HG03354 (cell line): Measurements from ENCODE around the gene SCARB2.

Experiments
- ATAC-seq: cut with Tn5 transposase; IDR thresholded peaks from one replicate; pipeline ENCODE4 v1.9.1; 2021; ENCODE audit warnings: mild to moderate bottlenecking; ENCODE audit not compliant: unreplicated experiment, poor library complexity, severe bottlenecking

SCARB2 gene

DNA sequence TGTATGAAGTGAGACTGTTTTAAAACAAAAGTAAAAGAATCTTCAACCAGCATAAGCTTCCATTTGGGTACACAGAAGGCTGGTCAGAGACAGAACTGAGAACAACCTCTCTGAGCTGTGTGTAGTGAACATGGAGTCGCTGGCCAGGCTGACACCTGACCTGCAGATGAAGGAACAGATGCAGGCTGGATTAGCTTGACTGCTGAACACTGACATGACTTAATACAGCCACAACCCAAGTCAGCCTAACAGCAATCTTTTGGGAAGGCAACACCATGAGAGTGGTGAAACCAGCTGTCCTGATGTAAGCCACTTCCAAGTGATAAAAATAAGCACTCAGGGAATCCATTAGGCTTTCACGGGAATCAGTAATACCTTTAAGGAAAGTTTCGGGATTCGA lies 10.1 kb downstream of the SCARB2 start:
- no peak for ATAC-seq

DNA sequence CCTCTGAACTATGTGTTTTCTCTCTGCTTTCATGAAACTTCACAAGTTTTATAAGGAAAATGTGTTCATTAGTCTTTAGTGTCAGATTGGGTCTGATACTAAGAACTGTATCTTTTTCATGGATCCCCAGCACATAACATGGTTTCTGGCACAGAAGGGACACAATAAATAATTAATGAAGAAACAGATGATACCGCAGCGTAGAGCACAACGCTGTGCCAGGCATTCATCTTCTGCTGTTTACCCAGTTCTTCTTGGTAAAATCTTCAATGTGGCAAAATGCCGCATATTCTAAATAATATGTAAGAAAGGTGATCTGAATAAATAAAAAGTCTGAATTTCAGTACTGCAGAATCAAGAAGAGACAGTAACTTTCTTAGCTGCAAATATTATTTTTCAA lies 12.3 kb downstream of the SCARB2 start:
- no peak for ATAC-seq

DNA sequence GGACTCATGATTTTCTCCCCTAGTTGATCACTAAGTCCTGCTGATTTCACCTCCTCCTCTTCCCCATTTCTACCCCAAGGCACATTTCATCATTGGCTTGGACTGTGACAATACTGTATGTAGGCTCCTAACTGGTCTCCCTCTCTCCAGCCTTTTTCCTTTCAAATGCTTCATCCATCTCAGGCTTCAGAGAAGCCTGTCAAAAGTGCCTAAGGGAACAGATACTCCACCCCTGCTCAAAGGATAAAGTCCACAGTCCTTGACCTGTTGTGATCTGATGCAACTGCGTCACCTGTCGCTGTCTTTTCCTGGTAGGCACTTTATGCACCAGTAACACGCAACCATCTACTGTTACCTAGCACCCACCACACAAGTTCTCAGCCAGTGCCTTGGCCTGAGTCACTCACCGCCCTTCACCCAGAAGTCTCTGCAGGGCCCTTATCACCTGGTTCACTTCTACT lies 12.8 kb downstream of the SCARB2 start:
- no peak for ATAC-seq

DNA sequence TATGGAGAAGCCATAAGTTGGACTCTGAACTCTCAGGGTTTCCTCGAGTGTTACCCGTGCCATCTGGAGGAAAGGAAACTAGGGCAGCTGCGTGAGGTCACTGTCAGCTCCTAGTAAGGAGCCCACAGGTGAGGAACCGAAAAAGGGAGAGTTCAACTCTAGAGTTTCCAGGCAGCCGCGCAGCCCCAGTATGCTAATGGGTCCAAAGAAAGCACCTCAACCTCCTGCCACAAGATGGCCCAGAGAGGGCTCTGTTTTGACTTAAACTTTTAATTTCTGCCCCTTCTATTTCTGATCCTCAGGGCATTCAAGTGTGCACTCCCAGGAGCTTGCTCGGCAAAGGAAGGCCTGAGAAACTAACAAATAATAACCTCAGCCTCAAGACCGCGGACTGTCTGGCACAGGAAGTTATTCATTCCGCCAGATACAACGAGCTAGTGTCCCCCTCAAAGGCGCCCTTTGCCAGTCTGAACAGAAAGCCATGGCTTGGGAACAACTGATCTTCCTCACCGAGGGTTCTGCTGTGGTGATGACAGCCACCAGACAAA lies 13.9 kb downstream of the SCARB2 start:
- ATAC-seq: peak; percentile 88

DNA sequence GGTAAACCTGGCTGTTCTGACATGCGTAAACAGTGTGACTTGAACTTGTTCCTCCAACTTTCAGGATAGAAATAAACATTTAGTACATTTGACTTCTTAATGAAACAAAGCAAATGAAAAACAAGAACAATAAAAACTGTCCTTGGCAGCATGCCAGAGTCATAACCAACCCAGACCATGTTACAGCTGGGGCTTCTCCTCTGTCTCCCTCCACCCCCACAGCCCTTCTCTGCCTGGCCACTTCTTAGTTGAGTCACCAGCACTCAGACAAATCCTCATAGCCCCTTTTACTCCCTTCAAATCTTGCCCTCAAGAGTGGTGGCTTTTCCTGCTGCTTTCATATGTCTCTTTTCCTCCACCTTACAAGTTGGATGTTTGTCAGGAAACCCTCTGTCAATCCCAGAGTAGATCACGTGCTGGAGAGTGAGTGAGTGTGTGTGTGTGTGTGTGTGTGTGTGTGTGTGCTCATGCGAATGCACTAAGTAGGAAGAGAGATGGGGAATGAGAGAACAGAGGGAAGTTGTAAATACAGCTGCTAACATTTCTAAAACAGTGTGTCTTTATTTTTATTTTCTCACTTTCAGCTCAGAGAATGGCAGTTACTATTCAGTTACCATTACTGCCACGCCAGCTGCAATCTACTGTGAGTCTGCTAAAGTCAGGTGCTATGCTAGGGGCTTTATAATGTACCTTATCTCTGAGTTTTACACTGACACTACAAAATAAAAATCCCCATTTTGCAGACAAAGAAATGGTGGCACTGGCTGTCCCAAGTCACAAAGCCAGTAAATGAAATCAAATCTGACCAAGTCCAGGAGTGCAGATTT lies 15.0 kb downstream of the SCARB2 start:
- ATAC-seq: peak; percentile 49

DNA sequence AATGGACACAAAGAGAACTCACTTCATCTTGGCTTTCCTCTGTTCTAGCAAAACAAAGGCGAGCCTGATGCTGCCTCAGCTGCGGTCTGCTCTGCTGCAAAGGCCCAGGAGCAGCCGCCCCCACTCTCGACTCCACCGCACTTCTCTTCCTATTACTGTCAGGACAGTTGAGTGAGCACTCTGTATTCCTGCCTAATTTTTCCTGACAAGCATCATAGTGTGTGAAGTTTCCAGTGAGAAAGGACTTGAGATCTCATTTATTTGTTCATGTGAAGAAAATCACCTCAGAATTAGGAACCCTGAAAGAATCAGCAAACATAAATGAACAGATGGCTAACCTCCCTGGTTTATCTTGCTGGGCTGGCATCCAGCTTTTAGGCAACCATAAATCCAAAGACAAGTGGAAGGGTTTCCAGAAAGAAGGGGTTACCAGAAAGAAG lies 15.6 kb downstream of the SCARB2 start:
- peak; percentile 24 for ATAC-seq

DNA sequence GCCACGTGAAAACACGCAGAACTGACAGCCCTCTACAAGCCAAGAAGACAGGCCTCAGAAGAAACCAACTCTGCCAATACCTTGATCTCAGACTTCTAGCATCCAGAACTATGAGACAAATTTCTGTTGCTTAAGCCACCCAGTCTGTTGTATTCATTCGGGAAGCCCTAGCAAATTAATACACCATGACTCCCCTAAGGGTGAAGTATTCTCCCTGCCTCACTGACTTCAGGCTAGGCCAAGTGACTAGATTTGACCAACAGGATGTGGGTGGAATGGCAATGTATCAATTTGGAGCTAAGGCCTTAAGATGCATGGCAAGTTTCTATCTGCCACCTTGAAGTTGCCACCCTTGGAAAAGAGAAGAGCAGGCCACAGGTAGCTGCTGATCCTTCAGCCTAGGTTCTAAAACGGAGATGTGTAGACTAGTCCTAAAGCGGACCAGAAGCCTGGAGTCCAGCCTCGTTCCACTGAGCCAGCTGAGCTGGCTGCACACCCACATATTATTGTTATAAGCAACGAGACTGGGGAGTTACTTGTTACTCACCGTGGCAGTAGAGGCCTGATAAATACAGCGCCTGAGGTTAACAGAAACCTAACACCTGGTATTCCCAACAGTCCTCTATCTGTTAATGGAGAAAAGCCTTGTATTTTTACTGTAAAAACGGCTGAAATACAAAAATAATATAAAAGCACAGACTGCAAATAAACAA lies 16.4 kb downstream of the SCARB2 start:
- no peak for ATAC-seq

DNA sequence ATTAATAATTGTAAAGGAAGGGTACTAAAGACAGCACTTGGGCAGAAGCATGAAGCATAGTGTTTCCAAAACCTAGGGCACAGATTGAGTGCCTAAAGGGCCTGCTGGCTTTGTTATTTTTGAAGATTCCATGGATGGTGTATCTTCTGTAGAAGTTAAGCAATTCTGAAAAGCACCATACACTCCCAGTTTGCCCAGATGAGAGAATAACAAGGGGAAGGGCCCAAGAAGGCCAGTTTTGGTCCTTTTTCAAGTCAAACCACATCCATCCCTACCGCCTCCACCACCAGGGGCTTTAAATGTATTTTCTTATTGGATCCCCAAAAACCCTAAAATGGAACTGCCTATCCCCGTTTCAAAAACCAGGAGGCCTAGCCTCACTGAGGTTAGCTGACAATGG lies 17.2 kb downstream of the SCARB2 start:
- no peak for ATAC-seq

DNA sequence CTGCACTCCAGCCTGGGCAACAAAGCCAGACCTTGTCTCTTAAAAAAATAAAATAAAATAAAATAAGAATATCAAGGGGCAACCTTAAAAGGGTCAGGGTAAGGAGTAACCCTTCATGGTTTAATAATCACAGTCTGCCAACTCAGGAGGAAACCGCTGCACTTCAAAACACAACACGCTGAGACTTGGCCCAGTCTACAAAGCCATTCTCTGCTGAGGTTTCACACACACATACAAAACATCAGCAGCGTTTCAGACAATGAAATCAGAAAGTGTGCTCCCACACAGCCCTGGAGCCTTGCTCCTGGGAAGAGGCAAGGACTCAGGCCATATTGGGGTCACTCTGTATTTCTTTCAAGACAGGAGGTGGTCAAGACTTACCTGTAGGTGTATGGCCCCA lies 18.3 kb downstream of the SCARB2 start:
- ATAC-seq: no peak

DNA sequence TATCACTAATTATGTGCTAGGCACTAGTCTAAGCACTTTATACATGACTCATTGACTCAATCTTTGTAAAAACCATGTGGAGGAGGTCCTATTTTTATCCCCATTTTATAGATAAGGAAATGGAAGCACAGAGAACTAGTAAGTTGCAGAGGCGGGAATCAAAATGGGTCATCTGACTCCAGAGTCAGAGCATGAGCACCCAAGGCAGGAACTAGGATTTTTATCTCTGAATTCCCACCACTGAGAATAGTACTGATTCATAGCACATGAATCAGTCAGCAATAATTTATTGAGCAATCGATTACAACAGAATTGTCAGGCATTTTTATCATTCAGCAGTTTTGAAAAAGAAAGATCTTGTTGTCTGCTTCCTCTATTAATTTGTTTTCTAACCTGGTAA lies 19.3 kb downstream of the SCARB2 start:
- no peak for ATAC-seq

DNA sequence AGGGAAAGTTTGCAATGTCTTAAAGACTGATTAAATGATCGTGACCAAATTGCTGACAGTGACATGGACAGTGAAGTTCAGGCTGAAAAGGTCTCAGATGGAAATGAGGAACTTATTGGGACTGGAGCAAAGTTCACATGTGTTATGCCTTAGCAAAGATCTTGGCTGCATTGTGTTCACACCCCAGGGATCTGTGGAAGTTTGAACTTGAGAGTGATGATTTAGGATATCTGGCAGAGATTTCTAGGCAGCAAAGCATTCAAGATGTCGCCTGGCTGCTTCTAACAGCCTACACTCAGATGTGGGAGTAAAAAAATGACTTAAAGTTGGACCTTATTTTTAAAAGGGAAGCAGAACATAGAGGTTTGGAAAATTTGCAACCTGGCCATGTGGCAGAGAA lies 21.4 kb downstream of the SCARB2 start:
- ATAC-seq: no peak

DNA sequence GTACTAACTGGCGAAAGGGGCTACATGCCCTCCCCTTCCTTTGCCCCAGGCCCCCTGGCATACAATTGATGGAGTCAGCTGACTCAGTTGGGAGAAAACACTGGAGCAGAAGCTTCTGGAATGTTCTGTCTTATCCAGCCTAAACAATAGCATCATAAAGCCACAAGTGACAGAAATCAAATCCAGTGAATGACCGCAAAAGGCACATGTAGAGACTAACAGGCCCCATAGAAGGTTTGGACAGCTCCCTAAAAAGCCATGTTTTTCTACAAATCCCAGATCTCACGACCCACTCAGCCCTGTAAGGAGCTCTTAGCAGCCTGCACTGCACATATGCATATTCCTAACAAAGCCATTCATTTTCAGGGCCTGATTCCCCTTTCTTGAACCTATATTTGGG lies 25.1 kb downstream of the SCARB2 start:
- ATAC-seq: no peak

DNA sequence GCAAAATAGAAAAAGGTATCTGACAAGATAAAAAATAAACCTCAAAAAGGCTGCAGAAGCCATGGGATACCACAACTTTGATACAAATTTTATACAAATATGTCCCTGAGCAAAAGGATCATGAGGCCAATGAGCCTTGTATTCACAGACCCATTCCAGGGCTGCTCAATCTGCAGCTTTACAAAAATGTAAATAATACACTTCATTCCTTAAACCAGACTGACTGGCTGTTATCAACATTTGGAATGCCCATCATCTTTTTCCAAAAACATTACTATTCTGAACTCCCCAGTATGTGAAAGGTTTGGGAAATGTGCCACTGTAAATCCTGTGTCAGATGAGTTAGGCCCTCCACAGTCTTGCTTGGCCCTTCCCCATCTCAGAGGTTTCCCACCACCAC lies 25.5 kb downstream of the SCARB2 start:
- no peak for ATAC-seq

DNA sequence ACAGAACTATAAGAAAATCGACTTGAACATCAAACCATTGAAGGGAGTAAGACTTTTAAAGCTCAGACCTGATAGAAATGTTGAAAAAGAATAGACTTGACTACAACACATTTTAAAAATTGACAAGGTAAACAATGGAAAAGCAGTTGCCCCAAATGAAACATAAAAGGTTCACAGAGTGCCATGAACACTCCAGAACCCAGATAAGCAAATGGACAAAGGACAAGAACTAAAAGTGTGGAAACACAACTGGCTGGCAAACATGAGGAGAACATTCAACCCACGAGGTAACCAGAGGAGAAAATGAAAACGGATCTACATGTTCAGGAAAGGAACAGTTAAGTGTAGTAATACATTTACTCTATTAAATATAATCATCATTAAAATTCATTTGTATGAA lies 26.5 kb downstream of the SCARB2 start:
- ATAC-seq: no peak

DNA sequence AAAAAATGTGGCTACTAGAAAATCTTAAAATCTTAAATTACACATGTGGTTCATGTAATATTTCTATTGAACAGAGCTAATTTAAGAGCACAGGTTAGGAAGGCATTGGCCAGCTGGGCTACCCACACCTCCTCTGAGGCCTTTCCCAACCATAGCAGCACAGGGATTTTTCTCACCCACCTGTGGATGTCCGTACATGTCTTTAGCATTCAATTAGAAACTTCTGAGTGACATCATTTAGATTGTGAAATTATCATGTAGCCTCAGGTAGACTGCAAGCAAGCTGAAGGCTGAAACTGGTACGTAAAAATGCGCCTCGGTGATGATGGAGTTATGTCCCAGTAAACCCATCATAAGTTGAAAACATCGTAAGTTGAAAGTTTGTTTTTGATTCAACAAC lies 31.2 kb downstream of the SCARB2 start:
- no peak for ATAC-seq

DNA sequence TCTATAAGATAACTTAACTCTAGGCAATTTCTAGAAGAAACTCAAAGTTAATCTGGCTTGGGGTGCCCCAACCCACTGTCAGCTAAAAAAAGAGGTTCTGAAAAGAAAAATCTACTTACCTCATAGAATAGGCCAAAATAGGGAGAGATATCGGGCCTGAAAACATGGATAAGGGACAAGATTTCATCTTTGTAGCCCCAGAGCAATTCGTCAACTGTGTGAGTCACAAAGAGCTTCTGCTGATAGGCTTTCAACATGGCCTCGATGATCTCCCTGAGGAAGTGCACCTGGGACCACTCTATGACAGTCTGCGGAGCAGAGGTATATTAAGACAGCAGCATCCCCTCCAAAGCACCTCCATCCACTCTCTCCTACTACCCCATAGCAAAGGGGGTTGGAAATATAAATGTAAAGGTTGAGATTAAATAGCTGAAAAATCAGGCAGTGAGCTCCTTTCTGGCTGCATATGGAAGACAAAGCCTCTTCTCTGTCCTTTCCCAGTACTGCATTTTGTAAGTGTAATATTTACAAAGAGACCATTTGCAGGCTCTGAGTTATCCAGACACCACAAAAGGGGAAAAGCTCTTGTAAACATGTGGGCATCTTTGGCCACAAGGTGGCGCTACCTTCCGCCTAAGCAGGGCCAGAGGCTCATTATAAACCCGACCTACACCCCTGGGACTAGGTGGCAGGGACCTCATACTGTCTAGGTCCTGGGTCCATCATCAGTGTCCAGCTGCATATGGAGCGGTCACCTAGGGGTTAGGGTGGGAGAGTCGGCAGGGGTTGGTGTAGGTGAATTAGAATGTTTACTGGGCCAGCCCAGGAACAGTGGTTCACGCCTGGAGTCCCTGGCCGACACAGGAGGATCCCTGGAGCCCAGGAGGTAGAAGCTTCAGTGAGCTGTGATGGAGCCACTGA lies 34.0 kb downstream of the SCARB2 start:
- peak; percentile 93 for ATAC-seq

DNA sequence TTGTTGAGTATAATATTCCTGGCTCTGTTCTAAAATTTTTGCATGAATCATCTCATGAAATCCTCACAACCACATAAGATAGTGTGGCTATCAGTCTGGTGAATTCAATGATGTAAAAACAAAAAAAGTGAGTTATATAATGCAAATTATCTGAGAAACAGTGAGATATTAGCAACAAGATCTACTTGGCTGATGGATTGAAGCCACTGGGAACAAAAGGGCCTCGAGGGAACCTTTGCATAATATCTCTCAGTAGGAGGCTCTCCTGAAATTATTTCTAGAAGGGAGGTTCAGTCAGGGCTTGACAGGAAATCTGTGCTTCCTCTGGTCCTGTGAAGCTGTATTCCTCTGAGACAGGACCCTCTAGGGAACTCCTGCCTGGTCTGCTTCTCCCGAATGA lies 35.3 kb downstream of the SCARB2 start:
- ATAC-seq: no peak

DNA sequence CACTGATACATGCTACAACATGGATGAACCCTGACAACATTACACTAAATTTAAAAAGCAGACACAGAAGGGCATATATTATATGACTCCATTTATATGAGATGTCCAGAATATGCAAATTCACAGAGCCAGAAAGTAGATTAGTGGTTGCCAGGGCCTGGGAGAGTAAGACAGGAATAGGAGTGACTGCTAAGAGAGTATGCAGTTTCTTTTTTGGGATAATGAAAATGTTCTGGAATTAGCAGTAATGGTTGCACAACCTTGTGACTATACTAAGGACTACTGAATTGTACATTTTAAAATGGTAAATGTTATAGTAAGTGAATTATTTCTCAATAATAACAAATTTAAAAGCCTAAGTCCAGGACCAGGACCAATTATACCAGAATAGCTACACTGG lies 35.9 kb downstream of the SCARB2 start:
- ATAC-seq: no peak

DNA sequence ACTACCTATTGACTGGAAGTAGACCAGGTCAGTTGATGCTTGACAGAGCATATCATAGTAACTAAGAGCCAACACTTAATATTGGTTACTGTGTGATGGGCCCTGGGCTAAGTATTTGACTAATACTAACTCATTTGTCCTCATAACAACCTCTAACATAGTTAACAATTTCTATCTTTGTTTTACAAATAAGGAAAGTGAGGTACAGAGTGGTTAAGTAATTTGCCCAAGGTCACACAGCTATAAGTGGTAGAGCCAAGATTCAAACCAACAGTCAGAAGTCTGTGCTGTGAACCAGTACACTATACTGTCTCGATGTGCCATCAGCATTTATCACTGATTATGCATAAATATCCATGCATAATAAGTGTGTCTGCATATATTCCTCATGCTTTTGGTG lies 38.3 kb downstream of the SCARB2 start:
- ATAC-seq: no peak

DNA sequence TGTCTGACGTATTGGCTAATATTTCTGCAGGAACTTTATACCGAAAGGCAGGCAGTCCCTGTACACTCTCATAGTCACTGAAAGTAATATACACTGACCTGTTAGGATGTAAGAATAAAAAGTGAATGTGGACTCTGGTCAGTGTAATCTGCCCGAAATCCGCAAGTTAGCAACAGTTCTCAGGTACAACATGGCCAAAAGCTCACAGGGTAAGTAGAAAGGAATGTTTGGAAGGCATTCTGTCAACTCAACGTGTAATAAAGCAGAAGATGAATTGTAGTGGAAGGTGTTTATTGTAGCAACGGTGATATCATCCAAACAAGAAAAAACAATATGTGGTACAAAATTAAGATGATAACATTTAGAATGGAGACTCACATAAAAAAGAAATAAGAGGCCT lies 39.4 kb downstream of the SCARB2 start:
- no peak for ATAC-seq
